ENCODE results near the gene CADPS2. TPM values are rescaled to one million over a fixed set of nuclear protein-coding genes. Genes with fewer than 3 reads are reported as not detected.
A peak's percentile ranks its signal among the peaks of the same experiment; 100 is the strongest.

CADPS2 gene
- total RNA-seq, 6 donors from 2014 or later, result 33.3 to 74.7 (median 45.7) TPM

DNA sequence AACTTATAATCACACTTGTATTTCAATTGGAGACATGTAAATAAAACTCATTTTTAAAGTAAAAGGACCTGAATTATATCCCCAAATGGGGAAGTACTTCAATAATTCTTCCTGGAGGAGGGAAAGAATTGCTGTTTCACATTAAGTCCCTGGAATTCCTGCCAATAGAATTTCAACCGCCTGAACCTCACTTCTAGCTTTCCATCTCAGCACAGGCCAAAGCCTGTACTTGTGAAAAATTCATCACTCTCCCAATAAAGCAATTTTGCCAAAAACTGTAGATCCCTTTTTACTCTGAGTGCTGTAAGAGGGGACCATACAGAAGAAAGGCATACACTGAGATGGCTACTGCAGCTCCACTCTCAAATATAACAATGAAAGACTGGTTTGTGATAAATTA lies 54.8 kb downstream of the CADPS2 start:
- no peak overlapping the region for H3K27ac ChIP-seq
- no peaks in the 10 kb centered on the region for H3K9me3 ChIP-seq
- no peak for ATAC-seq (ENCODE audit: low FRiP score in 2 of 2)
- TF ChIP-seq EP300 (IDR thresholded peaks at IDR 0.05) (no peak), POLR2AphosphoS5 (IDR thresholded peaks at IDR 0.05) (no peak), POLR2A (IDR thresholded peaks at IDR 0.05) (no peak)
- TF ChIP-seq, protein P1, sequence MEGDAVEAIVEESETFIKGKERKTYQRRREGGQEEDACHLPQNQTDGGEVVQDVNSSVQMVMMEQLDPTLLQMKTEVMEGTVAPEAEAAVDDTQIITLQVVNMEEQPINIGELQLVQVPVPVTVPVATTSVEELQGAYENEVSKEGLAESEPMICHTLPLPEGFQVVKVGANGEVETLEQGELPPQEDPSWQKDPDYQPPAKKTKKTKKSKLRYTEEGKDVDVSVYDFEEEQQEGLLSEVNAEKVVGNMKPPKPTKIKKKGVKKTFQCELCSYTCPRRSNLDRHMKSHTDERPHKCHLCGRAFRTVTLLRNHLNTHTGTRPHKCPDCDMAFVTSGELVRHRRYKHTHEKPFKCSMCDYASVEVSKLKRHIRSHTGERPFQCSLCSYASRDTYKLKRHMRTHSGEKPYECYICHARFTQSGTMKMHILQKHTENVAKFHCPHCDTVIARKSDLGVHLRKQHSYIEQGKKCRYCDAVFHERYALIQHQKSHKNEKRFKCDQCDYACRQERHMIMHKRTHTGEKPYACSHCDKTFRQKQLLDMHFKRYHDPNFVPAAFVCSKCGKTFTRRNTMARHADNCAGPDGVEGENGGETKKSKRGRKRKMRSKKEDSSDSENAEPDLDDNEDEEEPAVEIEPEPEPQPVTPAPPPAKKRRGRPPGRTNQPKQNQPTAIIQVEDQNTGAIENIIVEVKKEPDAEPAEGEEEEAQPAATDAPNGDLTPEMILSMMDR (IDR thresholded peaks at IDR 0.05), result no peak
- H3K36me3 ChIP-seq, result no peaks in the 10 kb centered on the region
- peaks cover 0 to 9% (median 0%) of the 10 kb centered on the region in 4 donors for H3K4me1 ChIP-seq
- no peaks in the 10 kb centered on the region for H3K27me3 ChIP-seq
- WGBS, 2 donors, result 65 to 83% methylated on average over 1 of the region's 1 CpG
- DNase-seq, result no peak
- no peak overlapping the region for H3K4me3 ChIP-seq

DNA sequence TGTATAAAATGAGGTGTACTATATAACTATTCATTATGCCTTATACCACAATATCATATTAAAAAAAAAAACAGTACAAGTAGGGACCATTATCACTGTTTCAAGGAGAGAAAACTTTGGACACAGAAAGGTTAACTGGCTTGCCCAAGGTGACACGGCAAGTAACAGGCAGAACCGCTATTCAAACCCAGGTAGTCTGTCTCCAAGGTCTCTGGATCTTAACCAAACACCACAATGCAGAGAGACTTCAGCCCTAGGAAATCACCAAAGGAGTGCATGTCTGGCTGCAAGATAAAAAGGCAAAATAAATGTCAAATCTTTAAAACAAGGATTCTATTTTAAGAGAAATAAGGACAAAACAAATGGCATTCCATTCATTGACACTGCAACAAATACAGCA lies 56.3 kb downstream of the CADPS2 start:
- no peak overlapping the region for H3K27ac ChIP-seq
- TF ChIP-seq, protein P1 (IDR thresholded peaks at IDR 0.05), result no peak
- TF ChIP-seq POLR2A (IDR thresholded peaks at IDR 0.05) (no peak), POLR2AphosphoS5 (IDR thresholded peaks at IDR 0.05) (no peak)
- no peak for ATAC-seq (ENCODE audit: low FRiP score in 2 of 2)
- no peak for DNase-seq
- no peaks in the 10 kb centered on the region for H3K9me3 ChIP-seq
- H3K36me3 ChIP-seq, result no peaks in the 10 kb centered on the region
- H3K4me3 ChIP-seq, result no peak overlapping the region
- H3K27me3 ChIP-seq, result no peaks in the 10 kb centered on the region
- peaks cover 0 to 9% (median 0%) of the 10 kb centered on the region in 4 donors for H3K4me1 ChIP-seq
- whole genome bisulfite sequencing, 2 donors, result 56 to 62% methylated on average over 2 of the region's 2 CpGs

DNA sequence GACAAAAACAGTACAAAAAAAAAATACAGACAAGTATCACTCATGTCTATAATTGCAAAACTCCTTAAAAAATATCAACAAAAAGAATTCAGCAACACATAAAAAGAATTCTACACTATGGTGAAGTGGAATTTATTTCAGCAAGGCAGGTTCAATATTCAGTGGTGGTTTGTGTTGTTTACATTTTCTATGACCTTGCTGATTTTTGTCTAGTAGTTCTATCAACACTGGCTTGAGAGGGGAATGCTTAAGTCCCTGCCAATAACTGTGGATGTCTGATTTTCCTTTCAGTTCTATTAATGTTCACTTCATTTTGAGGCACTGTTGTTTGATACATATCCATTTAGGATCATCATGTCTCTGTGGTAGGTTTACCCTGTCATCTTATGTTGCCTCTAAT lies 58.5 kb downstream of the CADPS2 start:
- DNase-seq, result no peak

DNA sequence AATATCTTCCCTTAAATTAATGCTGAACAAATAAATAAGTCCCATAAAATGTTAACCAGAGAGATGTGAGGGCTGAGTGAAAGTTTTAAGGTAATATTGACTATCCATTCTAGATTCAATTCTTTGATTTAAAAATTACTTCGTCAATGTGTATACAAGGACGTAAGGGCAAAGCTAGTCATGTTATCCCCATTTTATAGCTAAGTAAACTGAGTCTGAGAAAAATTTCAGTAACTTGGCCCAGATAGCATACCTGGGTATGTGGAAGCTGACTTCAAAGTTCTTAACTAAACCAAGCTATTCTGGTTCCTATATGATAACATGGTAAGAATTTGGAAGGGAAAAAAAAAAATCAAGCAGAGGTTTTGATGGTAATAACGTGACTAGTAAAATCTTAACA lies 72.4 kb downstream of the CADPS2 start:
- Histone ChIP-seq H3K36me3 (no peaks in the 10 kb centered on the region), H3K4me1 (no peaks in the 10 kb centered on the region), H3K9me3 (peaks cover 0 to 4% (median 0%) of the 10 kb centered on the region in 4 donors), H3K27me3 (no peaks in the 10 kb centered on the region), H3K4me3 (no peak overlapping the region), H3K27ac (no peak overlapping the region)
- WGBS, 2 donors, result 94 to 95% methylated on average over 3 of the region's 3 CpGs
- TF ChIP-seq, protein P1 (IDR thresholded peaks at IDR 0.05), result no peak
- TF ChIP-seq EP300 (IDR thresholded peaks at IDR 0.05) (no peak), POLR2AphosphoS5 (IDR thresholded peaks at IDR 0.05) (no peak), POLR2A (IDR thresholded peaks at IDR 0.05) (no peak)
- DNase-seq (no peak), ATAC-seq (ENCODE audit: low FRiP score in 2 of 2) (no peak)

More for the DNA sequence above, 58.5 kb downstream of the CADPS2 start:
- Histone ChIP-seq H3K4me1 (peaks cover 0 to 9% (median 0%) of the 10 kb centered on the region in 4 donors), H3K27ac (no peak overlapping the region), H3K4me3 (no peak overlapping the region), H3K9me3 (no peaks in the 10 kb centered on the region), H3K27me3 (no peaks in the 10 kb centered on the region), H3K36me3 (no peaks in the 10 kb centered on the region)
- no peak for ATAC-seq (ENCODE audit: low FRiP score in 2 of 2)
- no peak for TF ChIP-seq POLR2AphosphoS5 (IDR thresholded peaks at IDR 0.05)
- no peak for TF ChIP-seq POLR2A (IDR thresholded peaks at IDR 0.05)
- TF ChIP-seq, protein P1 (IDR thresholded peaks at IDR 0.05), result no peak
- no peak for TF ChIP-seq EP300 (IDR thresholded peaks at IDR 0.05)

DNA sequence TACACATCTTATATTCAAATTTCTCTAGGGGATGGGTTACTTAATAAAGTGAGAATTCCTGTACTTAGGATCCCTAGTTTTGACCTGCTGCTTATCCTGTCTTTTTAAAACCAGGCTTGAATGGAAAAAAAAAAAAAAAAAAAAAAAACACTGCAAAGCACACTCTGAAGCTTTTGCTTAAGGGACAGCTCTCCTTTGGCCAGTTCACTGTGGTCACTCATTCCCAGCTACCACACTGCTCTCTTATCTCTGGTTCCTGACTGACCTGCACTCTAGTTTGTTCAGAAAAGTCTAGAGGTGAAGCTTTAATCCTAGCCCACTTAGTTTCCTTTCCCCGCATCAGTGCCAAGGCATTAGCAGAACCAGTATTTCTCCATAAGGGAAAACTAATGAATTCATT lies 82.4 kb downstream of the CADPS2 start:
- ATAC-seq (ENCODE audit: low FRiP score in 2 of 2) (no peak), DNase-seq (no peak)
- TF ChIP-seq POLR2AphosphoS5 (IDR thresholded peaks at IDR 0.05) (no peak), POLR2A (IDR thresholded peaks at IDR 0.05) (no peak), EP300 (IDR thresholded peaks at IDR 0.05) (no peak)
- TF ChIP-seq, protein P1 (IDR thresholded peaks at IDR 0.05), result no peak
- Histone ChIP-seq H3K4me1 (peaks cover 7 to 12% (median 7%) of the 10 kb centered on the region in 4 donors), H3K36me3 (no peaks in the 10 kb centered on the region), H3K4me3 (no peak overlapping the region), H3K27me3 (no peaks in the 10 kb centered on the region), H3K27ac (peak overlapping the region in 1 of 4 donors; percentile 83), H3K9me3 (no peaks in the 10 kb centered on the region)
- WGBS, 2 donors, result 93 to 100% methylated on average over 1 of the region's 1 CpG
